ENCODE measurements around the gene MYO9B. TPM values are rescaled to one million over a fixed set of nuclear protein-coding genes. Genes with fewer than 3 reads are reported as not detected.
"Not testable (repeated sequence)": the region's sequence is repeated elsewhere in the genome, so short reads cannot be mapped to it uniquely, and the experiment has no call there.

MYO9B gene
- total RNA-seq, 1 donor from 2014 or later, result 137 TPM

DNA sequence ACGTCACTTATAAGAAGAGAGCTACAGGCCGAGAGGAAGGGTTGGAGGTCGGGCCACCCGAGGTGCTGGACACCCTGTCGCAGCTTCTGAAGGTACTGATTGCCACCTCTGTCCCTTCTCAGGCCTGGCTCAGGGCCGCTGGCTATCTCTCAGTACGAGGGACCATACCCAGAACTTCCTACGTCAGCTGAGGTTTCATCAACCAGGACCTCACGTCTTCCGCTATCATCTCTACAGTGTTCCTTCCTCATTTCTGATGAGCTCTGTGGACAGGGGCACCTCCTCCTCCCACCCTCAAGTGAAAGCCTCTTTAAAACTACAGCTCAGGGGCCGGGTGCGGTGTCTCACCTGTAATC is 81.3 kb downstream of the MYO9B start:
- Histone ChIP-seq H3K27me3 (no peaks in the 10 kb centered on the region), H3K27ac (no peak overlapping the region), H3K4me1 (no peaks in the 10 kb centered on the region), H3K4me3 (no peak overlapping the region), H3K9me3 (no peaks in the 10 kb centered on the region), H3K36me3 (peaks cover 100% of the 10 kb centered on the region)
- intact Hi-C loops (cut with DNase I), result no loop called here
- TF ChIP-seq, protein P1, sequence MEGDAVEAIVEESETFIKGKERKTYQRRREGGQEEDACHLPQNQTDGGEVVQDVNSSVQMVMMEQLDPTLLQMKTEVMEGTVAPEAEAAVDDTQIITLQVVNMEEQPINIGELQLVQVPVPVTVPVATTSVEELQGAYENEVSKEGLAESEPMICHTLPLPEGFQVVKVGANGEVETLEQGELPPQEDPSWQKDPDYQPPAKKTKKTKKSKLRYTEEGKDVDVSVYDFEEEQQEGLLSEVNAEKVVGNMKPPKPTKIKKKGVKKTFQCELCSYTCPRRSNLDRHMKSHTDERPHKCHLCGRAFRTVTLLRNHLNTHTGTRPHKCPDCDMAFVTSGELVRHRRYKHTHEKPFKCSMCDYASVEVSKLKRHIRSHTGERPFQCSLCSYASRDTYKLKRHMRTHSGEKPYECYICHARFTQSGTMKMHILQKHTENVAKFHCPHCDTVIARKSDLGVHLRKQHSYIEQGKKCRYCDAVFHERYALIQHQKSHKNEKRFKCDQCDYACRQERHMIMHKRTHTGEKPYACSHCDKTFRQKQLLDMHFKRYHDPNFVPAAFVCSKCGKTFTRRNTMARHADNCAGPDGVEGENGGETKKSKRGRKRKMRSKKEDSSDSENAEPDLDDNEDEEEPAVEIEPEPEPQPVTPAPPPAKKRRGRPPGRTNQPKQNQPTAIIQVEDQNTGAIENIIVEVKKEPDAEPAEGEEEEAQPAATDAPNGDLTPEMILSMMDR (IDR thresholded peaks at IDR 0.05), result no peak
- no peak for DNase-seq
- peak; percentile 91 for ATAC-seq

DNA sequence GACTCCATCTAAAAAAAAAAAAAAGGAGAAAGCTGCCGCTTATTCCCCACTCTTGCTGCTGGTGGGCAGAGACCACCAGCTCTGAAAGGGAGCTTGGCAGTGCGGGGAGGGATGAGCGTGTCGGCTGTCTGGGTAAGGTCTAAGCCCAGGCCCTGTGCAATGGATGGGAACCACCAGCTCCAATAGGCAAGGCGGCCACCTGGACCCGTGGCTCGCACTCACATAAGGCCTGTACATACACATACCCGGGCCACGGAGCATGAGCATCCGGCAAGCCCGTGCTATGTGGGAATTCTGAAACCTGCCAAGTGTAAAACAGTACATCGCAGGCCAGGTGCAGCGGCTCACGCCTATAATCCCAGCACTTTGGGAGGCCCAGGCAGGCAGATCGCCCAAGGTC is 83.0 kb downstream of the MYO9B start:
- Histone ChIP-seq H3K27me3 (no peaks in the 10 kb centered on the region), H3K27ac (no peak overlapping the region), H3K4me3 (no peak overlapping the region), H3K4me1 (no peaks in the 10 kb centered on the region), H3K9me3 (no peaks in the 10 kb centered on the region), H3K36me3 (peaks cover 100% of the 10 kb centered on the region)
- TF ChIP-seq, protein P1 (IDR thresholded peaks at IDR 0.05), result no peak
- ATAC-seq, result no peak
- intact Hi-C loops (cut with DNase I), result no loop called here
- no peak for DNase-seq

DNA sequence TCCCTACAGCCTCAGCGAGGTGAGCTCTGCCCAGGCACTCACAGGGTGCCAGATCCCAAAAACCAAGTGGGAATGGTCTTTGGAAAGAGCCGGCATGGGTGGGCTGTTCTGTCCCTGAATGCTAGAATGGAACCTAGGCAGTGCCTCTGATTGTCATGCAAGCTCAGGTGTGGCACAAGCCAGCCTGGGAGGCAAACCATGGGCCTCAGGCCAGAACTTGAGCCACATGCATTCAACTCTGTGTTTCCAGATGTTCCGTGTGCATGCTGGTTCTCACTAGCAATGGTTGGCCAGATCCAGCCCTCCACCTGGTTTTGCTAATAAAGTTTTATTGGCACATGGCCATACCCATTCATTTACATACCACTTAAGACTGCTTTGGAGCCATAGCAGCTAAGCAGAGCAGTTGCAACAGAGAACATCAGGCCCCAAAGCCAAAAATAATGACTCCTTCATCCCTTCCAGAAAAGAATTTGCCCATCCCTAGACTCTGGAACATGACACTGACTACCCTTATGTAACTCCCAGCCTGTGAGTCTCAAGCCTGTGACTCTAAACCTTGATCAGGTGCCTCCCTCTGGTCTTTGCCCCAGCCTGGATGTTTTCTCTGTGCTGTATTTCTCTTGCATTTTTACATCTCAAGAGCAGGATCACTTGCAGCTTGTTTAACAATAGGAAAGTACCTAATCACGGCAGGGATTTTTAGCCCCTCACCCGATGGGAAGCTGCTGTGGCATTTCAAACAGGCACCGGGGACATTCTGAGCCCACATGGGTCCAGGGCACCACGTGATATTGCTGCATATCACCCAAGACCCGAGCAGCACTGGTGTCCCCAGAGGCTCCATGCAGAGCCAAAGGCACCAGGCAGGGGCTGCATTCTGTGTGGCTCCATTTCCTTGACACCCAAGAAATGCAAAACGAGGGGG is 84.2 kb downstream of the MYO9B start:
- Histone ChIP-seq H3K4me1 (no peaks in the 10 kb centered on the region), H3K27ac (no peak overlapping the region), H3K36me3 (peaks cover 100% of the 10 kb centered on the region), H3K9me3 (no peaks in the 10 kb centered on the region), H3K27me3 (no peaks in the 10 kb centered on the region), H3K4me3 (no peak overlapping the region)
- ATAC-seq, result no peak
- intact Hi-C loops (cut with DNase I), result no loop called here
- TF ChIP-seq, protein P1 (IDR thresholded peaks at IDR 0.05), result no peak
- no peak for DNase-seq

DNA sequence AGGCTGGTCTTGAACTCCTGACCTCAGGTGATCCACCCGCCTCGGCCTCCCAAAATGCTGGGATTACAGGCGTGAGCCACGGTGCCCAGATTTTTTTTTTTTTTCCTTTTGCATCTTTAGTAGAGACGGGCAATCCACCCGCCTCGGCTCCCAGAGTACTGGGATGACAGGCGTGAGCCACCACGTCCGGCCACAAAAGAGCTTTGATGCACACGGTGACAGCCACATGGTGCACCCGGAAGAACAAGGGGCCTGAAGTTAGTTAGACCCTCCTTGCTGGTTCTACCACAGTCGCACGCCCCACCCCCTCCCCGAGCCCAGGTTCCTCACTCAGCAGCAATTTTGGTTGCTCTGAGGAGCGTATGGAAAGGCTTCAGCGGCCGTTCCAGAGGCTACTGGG is 85.3 kb downstream of the MYO9B start:
- Histone ChIP-seq H3K4me3 (no peak overlapping the region), H3K27ac (no peak overlapping the region), H3K36me3 (peaks cover 100% of the 10 kb centered on the region), H3K27me3 (no peaks in the 10 kb centered on the region), H3K9me3 (no peaks in the 10 kb centered on the region), H3K4me1 (no peaks in the 10 kb centered on the region)
- TF ChIP-seq, protein P1 (IDR thresholded peaks at IDR 0.05), result no peak
- DNase-seq (no peak), ATAC-seq (no peak)
- intact Hi-C loops (cut with DNase I), result no loop called here

DNA sequence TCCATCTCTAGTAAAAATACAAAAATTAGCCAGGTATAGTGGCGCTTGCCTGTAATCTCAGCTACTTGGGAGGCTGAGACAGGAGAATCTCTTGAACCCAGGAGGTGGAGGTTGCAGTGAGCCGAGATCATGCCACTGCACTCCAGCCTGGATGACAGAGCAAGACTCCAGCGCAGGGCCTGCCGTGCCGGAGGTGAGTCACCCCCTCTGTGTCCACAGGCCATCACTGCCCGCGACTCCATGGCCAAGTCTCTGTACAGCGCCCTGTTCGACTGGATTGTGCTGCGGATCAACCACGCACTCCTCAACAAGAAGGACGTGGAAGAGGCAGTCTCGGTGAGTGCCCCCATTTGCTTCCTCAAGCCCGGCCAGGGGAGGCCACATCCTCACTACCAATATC is 86.6 kb downstream of the MYO9B start:
- H3K27me3 ChIP-seq; H3K9me3 ChIP-seq; DNase-seq; H3K4me1 ChIP-seq; intact Hi-C loops (cut with DNase I); H3K27ac ChIP-seq; H3K4me3 ChIP-seq: not testable (repeated sequence)
- peak; percentile 26 for ATAC-seq
- H3K36me3 ChIP-seq, result peaks cover 100% of the 10 kb centered on the region

DNA sequence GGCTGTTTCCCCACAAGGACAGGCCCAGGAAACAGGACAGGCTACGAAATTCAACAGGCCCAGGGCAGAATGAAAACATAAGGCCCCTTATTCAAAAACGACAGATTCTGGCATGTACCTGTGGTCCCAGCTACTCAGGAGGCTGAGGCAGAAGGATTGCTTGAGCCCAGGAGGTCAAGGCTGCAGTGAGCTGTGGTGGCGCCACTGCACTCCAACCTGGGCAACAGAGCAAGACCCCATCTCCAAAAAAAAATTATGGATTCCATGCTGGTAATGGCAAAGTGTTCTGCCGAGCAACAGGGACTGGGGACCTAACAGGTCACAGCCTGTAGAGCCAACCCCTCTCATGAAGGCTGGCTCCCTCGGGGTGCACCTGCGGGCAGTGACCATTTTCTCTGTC is 87.0 kb downstream of the MYO9B start:
- TF ChIP-seq, protein P1 (IDR thresholded peaks at IDR 0.05), result no peak
- H3K27me3 ChIP-seq, result no peaks in the 10 kb centered on the region
- DNase-seq (no peak), ATAC-seq (no peak)
- no peaks in the 10 kb centered on the region for H3K9me3 ChIP-seq
- H3K36me3 ChIP-seq, result peaks cover 99% of the 10 kb centered on the region
- H3K4me3 ChIP-seq, result no peak overlapping the region
- intact Hi-C loops (cut with DNase I), result no loop called here
- H3K4me1 ChIP-seq, result no peaks in the 10 kb centered on the region
- H3K27ac ChIP-seq, result no peak overlapping the region
